CD14-positive monocyte (primary cell): ENCODE results near the gene E2F1. TPM values are rescaled to one million over a fixed set of nuclear protein-coding genes. Genes with fewer than 3 reads are reported as not detected.

Source experiments
- DNase-seq, 3 donors: peaks; one replicate each; pipeline ENCODE4 v3.0.0-alpha.2; 2011 to 2022
- H2AFZ ChIP-seq: 2 replicates; pipeline ENCODE4 v1.6.0; 2012; ENCODE audit warnings: mild to moderate bottlenecking, low read depth, low read length, inconsistent platforms; ENCODE audit not compliant: insufficient read depth, poor library complexity, severe bottlenecking
- H3K27ac ChIP-seq, 2 donors: 1 replicate in 1 of 2; 2 replicates in 1 of 2; pipeline ENCODE4 v1.5.1; 2012 to 2013; ENCODE audit warnings: low read length in 2 of 2, control low read depth in 1 of 2, inconsistent platforms in 1 of 2, low read depth in 1 of 2, mild to moderate bottlenecking in 1 of 2
- H3K27me3 ChIP-seq, 2 donors: one replicate each; pipeline versions ENCODE4 v1.6.0 to v1.6.1; 2011 to 2013; ENCODE audit warnings: low read length in 2 of 2; ENCODE audit not compliant: control insufficient read depth in 2 of 2, insufficient read depth in 2 of 2
- H3K36me3 ChIP-seq, 2 donors: replicated peaks in 1 of 2; 1 replicate in 1 of 2; 2 replicates in 1 of 2; pipeline versions ENCODE4 v1.5.1 to v1.6.1; 2012 to 2013; ENCODE audit warnings: low read length in 2 of 2, control low read depth in 1 of 2, inconsistent platforms in 1 of 2, mild to moderate bottlenecking in 1 of 2; ENCODE audit not compliant: insufficient read depth in 2 of 2, control insufficient read depth in 1 of 2
- H3K4me1 ChIP-seq, 2 donors: 1 replicate in 1 of 2; 2 replicates in 1 of 2; pipeline versions ENCODE4 v1.5.1 to v1.6.1; 2012 to 2013; ENCODE audit warnings: low read length in 2 of 2, control low read depth in 1 of 2, inconsistent platforms in 1 of 2, mild to moderate bottlenecking in 1 of 2, moderate library complexity in 1 of 2; ENCODE audit not compliant: insufficient read depth in 2 of 2, control insufficient read depth in 1 of 2
- H3K4me2 ChIP-seq: replicated peaks from 2 replicates; pipeline ENCODE3; 2012; ENCODE audit warnings: low read length, moderate library complexity, mild to moderate bottlenecking; ENCODE audit not compliant: poor library complexity, severe bottlenecking; ENCODE audit errors: extremely low read depth
- H3K4me3 ChIP-seq, 3 experiments: fragments of 200-600 bp in 1 of 3; sonication (generic) in 1 of 3; replicated peaks in 1 of 3; 1 replicate in 2 of 3; 2 replicates in 1 of 3; pipeline ENCODE4 v1.5.1; 2011 to 2013; ENCODE audit warnings: low read length in 3 of 3, mild to moderate bottlenecking in 3 of 3, control low read depth in 2 of 3, low read depth in 2 of 3, inconsistent platforms in 1 of 3, moderate library complexity in 1 of 3
- H3K79me2 ChIP-seq: 2 replicates; pipeline ENCODE4 v1.6.0; 2012; ENCODE audit warnings: mild to moderate bottlenecking, control low read depth, inconsistent platforms, low read length, moderate library complexity; ENCODE audit not compliant: insufficient read depth
- H3K9ac ChIP-seq: 2 replicates; pipeline ENCODE4 v1.6.0; 2017; ENCODE audit warnings: low read length, mild to moderate bottlenecking; ENCODE audit not compliant: insufficient read depth, poor library complexity, severe bottlenecking
- H3K9me3 ChIP-seq, 2 donors: replicated peaks in 1 of 2; 1 replicate in 1 of 2; 2 replicates in 1 of 2; pipeline versions ENCODE4 v1.5.1 to v1.6.1; 2012 to 2013; ENCODE audit warnings: low read length in 2 of 2, control low read depth in 1 of 2; ENCODE audit not compliant: control insufficient read depth in 1 of 2, insufficient read depth in 1 of 2
- H4K20me1 ChIP-seq: 2 replicates; pipeline ENCODE4 v1.6.0; 2012; ENCODE audit warnings: mild to moderate bottlenecking, low read length, control low read depth, moderate library complexity; ENCODE audit not compliant: insufficient read depth
- H3K27ac Mint-ChIP-seq, 7 donors: one replicate each; pipeline ENCODE4 v1.8.0; 2020; ENCODE audit warnings: mild to moderate bottlenecking in 7 of 7, mixed read lengths in 7 of 7, moderate library complexity in 6 of 7, inconsistent platforms in 2 of 7
- H3K27me3 Mint-ChIP-seq, 3 donors: one replicate each; pipeline ENCODE4 v1.8.0; 2021 to 2022; ENCODE audit warnings: low read depth in 3 of 3, mild to moderate bottlenecking in 3 of 3, mixed read lengths in 3 of 3, moderate library complexity in 3 of 3, inconsistent platforms in 1 of 3
- H3K36me3 Mint-ChIP-seq, 2 donors: one replicate each; pipeline ENCODE4 v1.8.0; 2020; ENCODE audit warnings: mixed read lengths in 2 of 2, inconsistent platforms in 1 of 2, mild to moderate bottlenecking in 1 of 2
- H3K4me1 Mint-ChIP-seq: one replicate; pipeline ENCODE4 v1.8.0; 2020; ENCODE audit warnings: mild to moderate bottlenecking, mixed read lengths
- H3K4me3 Mint-ChIP-seq, 2 donors: one replicate each; pipeline ENCODE4 v1.8.0; 2020; ENCODE audit warnings: mild to moderate bottlenecking in 2 of 2, mixed read lengths in 2 of 2, moderate library complexity in 1 of 2
- H3K9me3 Mint-ChIP-seq, 7 donors: one replicate each; pipeline ENCODE4 v1.8.0; 2020 to 2022; ENCODE audit warnings: mixed read lengths in 7 of 7, mild to moderate bottlenecking in 6 of 7, moderate library complexity in 6 of 7, inconsistent platforms in 2 of 7
- WGBS: methylation state at CpG from one replicate; pipeline ENCODE4 v1.1.5; 2013; ENCODE audit warnings: missing lambda C conversion rate; ENCODE audit not compliant: insufficient coverage; 5-methylcytosine and 5-hydroxymethylcytosine counted together
- intact Hi-C, 2 donors: fragments of 100-400 bp; cut with micrococcal nuclease; formaldehyde crosslinking; loops; one replicate each; pipeline versions ENCODE4 v1.15.0 to v1.15.1; 2023
- polyA plus RNA-seq, 3 donors: library from polyadenylated mRNA; depleted of rRNA in 1 of 3; unstranded in 2 of 3; stranded (reverse) in 1 of 3; fragments of 300-500 nt in 2 of 3; fragments of >200 nt in 1 of 3; fragmentation: Illumina TruSeq in 2 of 3; gene quantifications; 1 replicate in 2 of 3; 2 replicates in 1 of 3; pipeline ENCODE4 v1.2.3, GENCODE V29; 2012 to 2021
- TF ChIP-seq, protein P1 (sequence below): fragments of 200-600 bp; IDR thresholded peaks from one replicate; pipeline ENCODE4 v1.8.0; 2022; ENCODE audit warnings: antibody characterized with exemption, mild to moderate bottlenecking

The E2F1 gene
- polyA plus RNA-seq, 3 donors = 0.17 to 1.1 TPM; not detected in 1

DNA sequence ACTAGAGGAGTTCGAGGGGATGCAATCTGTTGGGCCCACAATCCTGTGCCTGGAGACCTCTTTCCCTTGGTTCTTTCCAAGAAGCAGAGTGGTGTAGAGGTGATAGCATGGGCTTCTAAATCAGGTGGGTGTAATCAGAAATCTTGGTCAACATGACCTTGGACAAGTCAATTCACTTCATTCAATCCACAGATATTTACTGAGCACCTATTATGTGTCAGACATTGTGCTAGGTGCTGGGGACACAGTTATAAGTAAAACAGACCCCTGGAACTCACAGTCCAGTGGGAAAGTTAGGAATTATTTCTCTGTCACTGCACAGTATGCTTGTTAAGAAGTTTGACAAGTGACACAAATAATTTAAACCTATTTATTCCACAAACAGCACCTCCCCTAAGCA is 3.3 kb upstream of the E2F1 start:
- Histone ChIP-seq H3K4me1 (peaks cover 29 to 45% of the 10 kb centered on the region in 2 donors), H3K27ac (no peak overlapping the region), H3K27me3 (no peaks in the 10 kb centered on the region), H3K9ac (no peak overlapping the region), H3K9me3 (no peaks in the 10 kb centered on the region), H4K20me1 (no peaks in the 10 kb centered on the region), H3K4me3 (no peak overlapping the region), H3K36me3 (no peaks in the 10 kb centered on the region), H2AFZ (no peak overlapping the region), H3K79me2 (peaks cover 12% of the 10 kb centered on the region), H3K4me2 (no peak overlapping the region)
- TF ChIP-seq, protein P1, sequence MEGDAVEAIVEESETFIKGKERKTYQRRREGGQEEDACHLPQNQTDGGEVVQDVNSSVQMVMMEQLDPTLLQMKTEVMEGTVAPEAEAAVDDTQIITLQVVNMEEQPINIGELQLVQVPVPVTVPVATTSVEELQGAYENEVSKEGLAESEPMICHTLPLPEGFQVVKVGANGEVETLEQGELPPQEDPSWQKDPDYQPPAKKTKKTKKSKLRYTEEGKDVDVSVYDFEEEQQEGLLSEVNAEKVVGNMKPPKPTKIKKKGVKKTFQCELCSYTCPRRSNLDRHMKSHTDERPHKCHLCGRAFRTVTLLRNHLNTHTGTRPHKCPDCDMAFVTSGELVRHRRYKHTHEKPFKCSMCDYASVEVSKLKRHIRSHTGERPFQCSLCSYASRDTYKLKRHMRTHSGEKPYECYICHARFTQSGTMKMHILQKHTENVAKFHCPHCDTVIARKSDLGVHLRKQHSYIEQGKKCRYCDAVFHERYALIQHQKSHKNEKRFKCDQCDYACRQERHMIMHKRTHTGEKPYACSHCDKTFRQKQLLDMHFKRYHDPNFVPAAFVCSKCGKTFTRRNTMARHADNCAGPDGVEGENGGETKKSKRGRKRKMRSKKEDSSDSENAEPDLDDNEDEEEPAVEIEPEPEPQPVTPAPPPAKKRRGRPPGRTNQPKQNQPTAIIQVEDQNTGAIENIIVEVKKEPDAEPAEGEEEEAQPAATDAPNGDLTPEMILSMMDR = no peak
- no peak overlapping the region for H3K4me3 Mint-ChIP-seq
- peaks cover 47% of the 10 kb centered on the region for H3K4me1 Mint-ChIP-seq
- WGBS = no CpG with 5 or more reads among the region's 1 CpG
- no peak for DNase-seq
- intact Hi-C loops = loop anchor here (5.0 to 10.0 kb wide), 2 partner anchors 33 to 45 kb away; partner anchors contain the start of genes PXMP4 (in 1 of the 2) and ZNF341 (in 1 of the 2)
- H3K27me3 Mint-ChIP-seq = no peaks in the 10 kb centered on the region
- no peak overlapping the region for H3K27ac Mint-ChIP-seq
- no peaks in the 10 kb centered on the region for H3K36me3 Mint-ChIP-seq
- no peaks in the 10 kb centered on the region for H3K9me3 Mint-ChIP-seq

DNA sequence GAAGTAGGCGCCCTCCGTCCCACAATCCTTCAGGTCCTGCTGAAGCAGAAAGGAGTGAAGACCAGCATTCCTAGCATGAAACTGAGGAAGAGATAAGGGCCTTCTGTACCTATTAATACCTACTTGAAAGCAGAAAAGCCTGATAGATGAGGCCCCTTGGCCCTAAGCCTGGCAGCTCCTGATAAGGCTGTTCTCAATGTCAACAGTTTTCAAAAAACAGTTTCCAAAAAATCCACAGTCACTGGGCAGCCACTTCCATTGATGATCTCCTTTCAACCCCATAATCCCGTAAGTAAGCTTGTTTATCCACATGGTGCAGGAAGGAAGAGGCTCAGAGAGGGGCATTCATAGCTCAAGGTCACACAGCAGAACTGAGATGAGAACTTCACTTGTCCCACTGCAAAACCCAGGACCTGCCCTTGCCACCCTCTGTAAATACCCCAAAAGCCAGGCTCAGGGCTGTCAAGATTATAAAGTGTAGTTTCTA is 2.8 kb upstream of the E2F1 start:
- Histone ChIP-seq H3K79me2 (peaks cover 18% of the 10 kb centered on the region), H3K4me3 (no peak overlapping the region), H3K4me1 (peaks cover 30 to 50% of the 10 kb centered on the region in 2 donors), H3K9me3 (no peaks in the 10 kb centered on the region), H3K27ac (no peak overlapping the region), H3K9ac (no peak overlapping the region), H4K20me1 (no peaks in the 10 kb centered on the region), H2AFZ (no peak overlapping the region), H3K36me3 (no peaks in the 10 kb centered on the region), H3K27me3 (no peaks in the 10 kb centered on the region), H3K4me2 (no peak overlapping the region)
- no peak overlapping the region for H3K27ac Mint-ChIP-seq
- TF ChIP-seq, protein P1 = no peak
- H3K9me3 Mint-ChIP-seq = no peaks in the 10 kb centered on the region
- H3K4me3 Mint-ChIP-seq = no peak overlapping the region
- DNase-seq = no peak
- WGBS = no CpG with 5 or more reads among the region's 3 CpGs
- no peaks in the 10 kb centered on the region for H3K27me3 Mint-ChIP-seq
- intact Hi-C loops = loop anchor here (5.0 to 10.0 kb wide), 2 partner anchors 33 to 46 kb away; partner anchors contain the start of genes PXMP4 (in 1 of the 2) and ZNF341 (in 1 of the 2)
- no peaks in the 10 kb centered on the region for H3K36me3 Mint-ChIP-seq
- peaks cover 50% of the 10 kb centered on the region for H3K4me1 Mint-ChIP-seq
